HG02798 (cell line): ENCODE results near the gene KCNG2.

Experiments
- ATAC-seq: cut with Tn5 transposase; IDR thresholded peaks from one replicate; pipeline ENCODE4 v1.9.1; 2021; ENCODE audit warnings: mild to moderate bottlenecking; ENCODE audit not compliant: unreplicated experiment, poor library complexity

Gene KCNG2

DNA sequence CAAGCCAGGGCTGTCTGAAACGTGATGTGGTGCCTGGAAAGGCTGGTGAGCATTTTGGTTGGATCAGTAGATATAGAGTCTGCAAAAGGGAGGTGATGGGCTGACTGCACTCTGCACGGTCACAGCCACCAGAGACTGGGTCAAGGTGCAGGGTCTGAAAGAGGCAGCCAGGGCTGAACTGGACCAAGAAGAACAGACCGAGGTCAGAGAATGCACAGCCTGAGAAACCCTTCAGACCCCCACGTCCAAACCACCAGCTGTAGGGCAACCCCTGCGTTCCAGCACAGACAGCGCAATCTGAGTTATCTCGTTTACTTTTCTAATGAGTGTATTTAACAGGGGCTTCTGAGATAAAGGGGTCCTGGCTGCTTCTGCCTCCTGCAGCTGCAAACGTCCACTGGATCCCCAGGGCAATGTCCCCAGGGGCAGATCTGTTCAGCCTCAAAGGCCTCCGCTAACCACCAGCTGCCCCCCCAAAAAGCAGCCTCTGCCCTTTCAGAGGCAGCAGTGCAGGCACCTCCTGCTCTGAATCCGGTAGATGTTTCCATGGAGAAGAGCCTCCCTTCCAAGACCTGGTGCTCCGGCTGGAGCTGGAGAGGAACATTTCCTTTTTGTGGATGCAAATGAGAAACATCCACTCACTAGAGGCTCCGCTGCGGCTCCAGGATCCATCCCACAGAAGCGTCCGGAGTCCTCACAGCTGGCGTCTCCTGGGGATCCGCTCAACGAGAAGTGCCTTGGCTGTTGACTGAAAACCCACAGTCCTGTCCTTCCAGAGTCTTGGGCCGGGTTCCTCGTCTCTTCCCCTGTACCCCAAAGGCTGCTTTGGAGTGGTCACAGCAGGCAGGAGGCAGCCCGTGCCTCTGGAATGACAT is 970 bp upstream of the KCNG2 start:
- no peak for ATAC-seq

- no peak for ATAC-seq
Measured at GRCh38 chr18:79798346-79798998, 734 bp downstream of the KCNG2 start.

DNA sequence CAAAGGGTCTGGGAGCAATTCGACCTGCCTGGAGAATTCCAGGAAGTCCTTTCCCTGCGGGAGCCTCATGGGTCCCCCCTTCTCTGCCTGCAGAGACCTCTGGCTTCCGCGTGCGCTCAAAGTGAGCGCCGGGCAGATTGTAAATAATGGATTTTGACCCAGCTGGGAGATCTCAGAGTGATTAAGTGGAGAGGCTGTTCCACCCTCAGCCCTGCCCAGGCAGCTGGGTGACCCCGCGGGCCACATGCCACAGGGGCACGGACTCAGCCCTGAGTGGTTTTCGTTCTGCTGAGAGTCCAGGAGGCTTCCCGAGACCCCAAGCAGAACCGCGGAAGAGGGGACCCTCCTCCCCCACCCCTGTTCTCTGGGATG is 1.2 kb downstream of the KCNG2 start:
- ATAC-seq: no peak

DNA sequence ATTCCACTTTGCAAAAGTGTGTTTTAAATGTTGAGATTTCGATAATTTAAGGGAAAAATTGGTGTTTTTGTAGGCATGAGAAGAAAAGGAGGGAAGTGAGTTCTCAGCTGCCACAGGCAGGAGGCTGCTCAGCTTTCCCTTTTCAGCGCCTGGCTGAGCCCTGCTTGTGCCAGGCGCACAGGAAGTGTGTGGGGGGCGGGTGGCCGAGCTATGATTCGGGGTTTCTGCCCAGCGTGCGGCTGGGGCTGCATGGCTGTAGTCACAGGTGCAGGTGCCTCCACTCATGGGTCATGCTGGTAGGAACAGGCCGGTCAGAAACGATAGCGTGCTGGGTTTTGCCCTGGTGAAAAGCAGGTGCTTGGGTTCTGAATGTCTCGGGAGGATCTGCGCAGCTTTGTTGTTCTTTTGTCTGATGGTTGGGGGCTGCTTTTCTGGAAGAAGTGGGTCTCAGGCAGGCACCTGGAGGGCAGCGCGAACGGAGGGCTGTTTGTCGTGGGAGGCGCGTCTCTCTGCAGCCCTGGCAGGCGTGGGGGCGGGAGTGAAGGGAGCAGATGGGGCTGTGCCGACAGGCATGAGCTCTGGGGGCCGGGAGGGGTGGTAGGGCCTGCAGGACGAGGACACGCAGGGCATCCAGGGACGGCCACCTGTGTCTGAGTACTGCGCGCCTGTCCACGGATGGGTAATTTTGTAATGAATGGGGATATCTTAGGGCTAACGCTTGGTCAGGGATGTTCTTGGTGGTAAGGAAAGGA is 2.1 kb downstream of the KCNG2 start:
- ATAC-seq: no peak

DNA sequence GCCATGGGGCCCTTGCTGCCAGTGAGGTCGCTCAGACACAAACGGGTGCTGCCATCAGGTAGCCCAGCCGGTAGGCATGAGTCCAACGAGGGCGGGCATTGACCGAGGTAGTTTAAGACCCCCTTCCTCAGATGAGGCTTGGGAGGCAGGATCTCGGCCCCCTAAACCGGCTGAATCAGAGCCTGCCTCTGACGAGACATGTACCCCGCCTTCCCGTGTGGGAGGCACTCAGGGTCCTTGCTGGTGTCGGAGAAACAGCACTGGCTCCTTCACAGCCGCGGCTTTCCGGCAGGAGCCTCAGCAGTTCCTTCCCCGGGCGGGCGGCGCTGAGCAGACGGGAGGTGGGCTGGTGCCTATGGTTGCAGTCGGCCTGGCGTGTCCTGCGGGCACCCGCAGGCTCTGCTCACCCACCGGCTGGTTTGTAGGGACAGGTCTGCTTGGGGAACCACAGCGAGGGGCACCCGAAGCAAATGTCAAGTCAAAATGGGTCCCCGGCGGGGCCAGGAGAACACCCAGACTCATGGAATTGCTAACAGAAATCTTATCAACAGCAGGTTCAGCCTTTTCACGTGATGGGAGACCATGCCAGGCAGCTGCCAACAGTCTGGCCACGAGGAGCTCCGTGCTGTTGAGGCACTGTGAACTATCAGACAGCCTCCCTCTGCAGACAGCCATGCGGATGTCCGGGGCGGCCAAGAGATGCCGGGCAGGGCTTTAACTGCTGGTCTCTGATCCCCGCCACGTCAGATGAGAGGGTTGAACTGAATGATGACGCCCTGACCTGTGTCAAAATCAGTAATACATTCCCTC is 2.8 kb downstream of the KCNG2 start:
- no peak for ATAC-seq

GRCh38 chr18:79801217-79801616 is 3.5 kb downstream of the KCNG2 start:
- ATAC-seq: no peak

DNA sequence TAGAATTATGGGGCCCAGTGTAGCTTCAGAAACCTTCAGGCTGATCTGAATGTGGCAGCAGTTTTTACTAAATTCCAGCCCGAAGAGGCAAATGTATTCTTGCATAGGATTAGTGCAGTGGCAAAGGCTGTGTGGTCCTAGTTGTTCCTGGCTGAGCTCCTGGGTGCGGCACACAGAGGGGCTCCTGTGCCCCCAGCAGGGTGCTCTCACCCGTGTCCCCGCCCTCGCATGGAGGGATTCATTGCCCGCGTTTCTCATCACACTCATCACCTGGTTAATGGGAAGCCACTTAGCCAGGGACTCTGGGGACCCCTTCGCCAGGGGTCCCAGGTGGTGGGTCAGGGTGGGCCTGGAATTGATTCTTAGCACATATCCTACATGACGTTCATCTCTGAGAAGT is 3.9 kb downstream of the KCNG2 start:
- no peak for ATAC-seq

DNA sequence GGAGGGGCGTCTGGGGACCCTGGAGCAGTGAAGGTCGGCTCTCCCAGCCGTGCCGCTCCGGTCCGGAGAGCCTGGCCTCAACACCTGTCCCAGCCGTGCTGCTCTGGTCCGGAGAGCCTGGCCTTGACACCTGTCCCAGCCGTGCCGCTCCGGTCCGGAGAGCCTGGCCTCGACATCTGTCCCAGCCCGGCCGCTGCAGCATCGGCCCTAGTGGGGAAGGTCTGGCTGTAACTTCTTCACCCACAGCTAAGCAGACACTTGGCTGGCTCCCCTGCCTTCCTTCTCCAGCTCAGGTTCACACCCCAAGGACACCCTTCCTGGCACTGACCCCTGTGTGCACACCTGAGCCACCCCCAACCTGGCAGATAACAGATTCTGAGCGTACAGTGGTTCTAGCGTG is 4.6 kb downstream of the KCNG2 start:
- no peak for ATAC-seq

- ATAC-seq: no peak
Measured at GRCh38 chr18:79803611-79804051, 5.9 kb downstream of the KCNG2 start.

- ATAC-seq: no peak
Measured at GRCh38 chr18:79804130-79804787, 6.5 kb downstream of the KCNG2 start.

DNA sequence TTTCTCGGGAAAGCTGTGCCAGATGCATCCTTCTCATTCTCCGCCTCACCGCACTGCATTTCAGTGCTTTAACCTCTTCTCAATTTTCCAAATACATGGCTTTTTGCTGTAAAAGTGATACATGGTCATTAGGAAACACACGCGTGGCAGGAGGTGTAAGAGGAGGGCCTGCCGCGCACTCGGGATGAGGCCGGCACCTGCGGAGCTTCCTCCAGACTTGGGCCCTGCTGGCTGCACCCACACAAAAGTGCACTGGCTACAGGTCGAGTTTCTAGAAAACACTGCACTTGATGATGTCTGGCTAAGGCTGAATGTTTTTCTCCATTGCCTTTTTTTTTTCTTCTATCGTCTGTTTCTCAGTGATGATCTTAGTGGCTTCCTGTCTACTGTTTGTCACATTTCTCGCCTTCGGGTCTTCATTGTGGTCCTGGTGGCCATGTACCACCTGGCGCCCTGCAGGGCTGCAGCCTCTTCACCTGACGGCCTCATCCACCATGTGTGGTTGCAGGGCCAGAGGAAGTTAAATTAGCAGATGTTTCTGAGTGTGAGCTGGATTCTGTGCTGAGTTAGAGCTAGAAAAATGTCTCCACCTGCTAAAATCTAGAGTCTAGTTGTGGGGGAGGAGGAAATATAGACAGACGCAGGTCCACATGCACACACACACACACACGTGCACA is 7.6 kb downstream of the KCNG2 start:
- no peak for ATAC-seq

DNA sequence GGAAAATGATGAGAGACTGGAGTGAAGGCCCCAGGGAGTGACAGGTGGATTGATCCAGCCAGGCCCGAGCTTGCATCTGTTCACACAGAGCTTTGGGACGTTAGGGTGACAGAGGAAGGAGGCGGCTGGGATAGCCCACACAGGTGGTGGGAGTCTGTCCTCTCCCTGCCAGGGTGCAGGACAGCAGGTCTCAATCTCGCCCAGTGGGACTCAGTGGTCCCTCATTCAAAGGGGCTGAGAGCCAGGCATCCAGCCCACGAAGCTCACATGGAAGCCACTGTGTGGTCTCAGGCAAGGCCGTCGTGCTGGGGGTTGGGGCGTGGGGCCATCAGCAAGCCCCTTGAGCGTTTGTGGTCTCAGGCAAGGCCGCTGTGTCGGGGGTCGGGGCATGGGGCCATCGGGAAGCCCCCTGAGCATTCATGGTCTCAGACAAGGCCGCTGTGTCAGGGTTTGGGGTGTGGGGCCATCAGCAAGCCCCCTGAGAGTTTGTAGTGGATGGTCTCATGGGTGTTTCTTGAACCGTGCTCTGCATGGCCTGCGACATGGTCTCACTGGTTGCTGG is 8.3 kb downstream of the KCNG2 start:
- no peak for ATAC-seq

DNA sequence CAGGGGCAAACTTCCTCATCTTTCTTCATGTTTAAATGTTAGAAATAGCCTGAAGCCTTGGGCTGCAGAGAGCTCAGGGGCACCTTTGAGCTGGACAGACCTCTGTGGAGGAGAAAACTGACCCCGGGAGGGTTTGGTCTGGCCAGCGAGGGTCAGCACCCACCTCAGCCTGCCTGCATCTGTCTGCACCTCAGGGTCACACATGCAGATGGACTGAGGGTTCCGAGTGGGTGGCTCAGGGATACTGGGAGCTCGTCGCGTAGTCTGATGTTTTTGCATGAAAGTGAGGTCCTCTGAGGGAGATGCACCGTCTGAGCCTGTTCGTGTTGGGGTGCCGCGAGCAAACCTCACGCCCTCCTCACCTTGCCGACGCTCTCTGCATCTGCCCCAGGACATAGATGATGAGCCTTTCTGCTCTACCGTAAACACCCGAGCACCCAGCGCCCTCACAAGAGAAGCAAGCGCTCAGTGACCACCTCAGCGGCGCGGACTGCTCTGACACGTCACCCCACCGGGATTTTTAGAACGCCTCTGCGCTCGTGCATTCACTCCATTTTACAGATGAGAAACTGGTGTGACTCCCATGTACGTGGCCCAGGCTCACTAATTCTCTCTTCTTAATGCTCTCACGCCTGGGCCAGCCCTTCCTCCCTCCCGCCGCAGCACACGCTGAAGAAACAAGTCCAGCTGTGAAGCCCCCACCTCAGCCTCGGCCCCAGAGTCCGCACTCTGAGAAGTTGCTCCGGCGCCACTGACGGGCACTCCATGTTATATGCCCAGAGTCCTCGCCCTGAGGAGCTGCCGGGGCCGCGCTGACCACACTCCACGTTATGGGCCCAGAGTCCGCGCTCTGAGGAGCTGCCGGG is 9.5 kb downstream of the KCNG2 start:
- ATAC-seq: no peak

- no peak for ATAC-seq
Measured at GRCh38 chr18:79809482-79810192, 11.9 kb downstream of the KCNG2 start.

- no peak for ATAC-seq
Measured at GRCh38 chr18:79812052-79812451, 14.3 kb downstream of the KCNG2 start.

GRCh38 chr18:79814373-79814772 is 16.6 kb downstream of the KCNG2 start:
- ATAC-seq: no peak

DNA sequence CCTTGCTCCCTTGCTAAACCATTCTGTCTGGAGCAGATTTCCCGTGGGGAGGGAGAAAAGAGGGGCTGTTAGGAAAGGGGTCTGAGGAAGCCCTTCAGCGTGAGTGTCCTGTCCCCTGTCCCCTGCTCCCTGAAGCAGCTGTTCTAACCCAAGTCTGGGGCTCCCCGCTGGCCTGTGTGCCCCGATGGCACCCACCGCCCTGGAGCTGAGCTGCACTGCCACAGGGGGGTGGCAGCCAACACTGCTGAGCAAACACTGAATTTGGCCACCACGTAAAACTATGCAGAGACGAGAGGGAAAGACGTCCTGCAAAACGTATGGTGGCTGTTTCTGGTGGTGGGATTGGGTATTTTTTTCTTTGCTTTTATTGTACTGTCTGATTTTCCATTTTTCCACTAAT is 17.9 kb downstream of the KCNG2 start:
- no peak for ATAC-seq
